AG09309 (cell line): ENCODE results near the gene VRK1.

Experiments used
- DNase-seq: peaks from one replicate; pipeline ENCODE4 v3.0.0-alpha.2; 2010; ENCODE audit warnings: low read depth
- H3K4me3 ChIP-seq: 2 replicates; pipeline ENCODE4 v1.5.1; 2011; ENCODE audit warnings: mild to moderate bottlenecking, low read depth, low read length, moderate library complexity; ENCODE audit not compliant: control insufficient read depth
- TF ChIP-seq, protein P1 (sequence below): IDR thresholded peaks from 2 replicates; pipeline ENCODE4 v1.5.1; 2011; ENCODE audit warnings: mild to moderate bottlenecking, low read depth, low read length, inconsistent platforms; ENCODE audit not compliant: insufficient read depth, control insufficient read depth; ENCODE audit errors: missing control alignments

Gene VRK1

DNA sequence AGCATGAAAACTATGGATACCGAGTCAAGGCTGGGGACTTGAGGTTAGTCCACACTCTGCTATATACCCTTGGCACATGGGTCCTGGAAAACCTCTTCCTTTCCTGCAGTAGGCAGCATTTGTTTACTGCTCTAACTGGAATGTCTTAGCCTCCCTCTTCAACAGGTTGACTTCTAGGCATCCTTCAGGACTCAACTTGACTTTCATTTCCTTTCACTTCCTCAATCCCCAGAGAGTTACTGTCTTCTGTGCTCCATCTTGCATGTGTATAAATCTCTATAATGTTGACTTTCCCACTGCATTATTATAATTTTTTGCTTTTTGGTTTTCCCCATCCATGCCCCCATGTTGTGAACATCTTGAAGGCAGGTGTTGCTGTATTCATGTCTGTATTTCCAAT is 107.9 kb downstream of the VRK1 start:
- TF ChIP-seq, protein P1, sequence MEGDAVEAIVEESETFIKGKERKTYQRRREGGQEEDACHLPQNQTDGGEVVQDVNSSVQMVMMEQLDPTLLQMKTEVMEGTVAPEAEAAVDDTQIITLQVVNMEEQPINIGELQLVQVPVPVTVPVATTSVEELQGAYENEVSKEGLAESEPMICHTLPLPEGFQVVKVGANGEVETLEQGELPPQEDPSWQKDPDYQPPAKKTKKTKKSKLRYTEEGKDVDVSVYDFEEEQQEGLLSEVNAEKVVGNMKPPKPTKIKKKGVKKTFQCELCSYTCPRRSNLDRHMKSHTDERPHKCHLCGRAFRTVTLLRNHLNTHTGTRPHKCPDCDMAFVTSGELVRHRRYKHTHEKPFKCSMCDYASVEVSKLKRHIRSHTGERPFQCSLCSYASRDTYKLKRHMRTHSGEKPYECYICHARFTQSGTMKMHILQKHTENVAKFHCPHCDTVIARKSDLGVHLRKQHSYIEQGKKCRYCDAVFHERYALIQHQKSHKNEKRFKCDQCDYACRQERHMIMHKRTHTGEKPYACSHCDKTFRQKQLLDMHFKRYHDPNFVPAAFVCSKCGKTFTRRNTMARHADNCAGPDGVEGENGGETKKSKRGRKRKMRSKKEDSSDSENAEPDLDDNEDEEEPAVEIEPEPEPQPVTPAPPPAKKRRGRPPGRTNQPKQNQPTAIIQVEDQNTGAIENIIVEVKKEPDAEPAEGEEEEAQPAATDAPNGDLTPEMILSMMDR, result no peak
- no peak overlapping the region for H3K4me3 ChIP-seq
- no peak for DNase-seq

DNA sequence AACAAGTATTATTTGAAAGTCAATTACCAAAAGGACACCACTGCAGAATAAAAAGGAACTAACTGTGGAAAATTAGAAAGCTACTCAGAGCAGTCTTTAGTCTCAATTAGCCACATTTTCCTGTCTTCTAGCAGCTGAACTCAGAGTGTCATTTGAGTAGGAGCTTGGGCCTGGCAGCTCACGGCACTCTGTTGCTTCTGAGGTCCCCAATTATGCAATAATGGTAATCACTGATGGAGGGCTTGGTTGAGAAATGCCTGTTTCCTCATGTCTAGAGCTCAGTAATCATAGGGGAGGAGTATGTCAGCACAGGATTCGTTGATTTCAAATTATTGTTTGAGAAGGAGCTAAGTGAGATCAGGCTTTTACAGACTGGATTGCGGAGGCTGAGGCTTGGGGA is 108.6 kb downstream of the VRK1 start:
- H3K4me3 ChIP-seq, result no peak overlapping the region
- TF ChIP-seq, protein P1, result no peak
- no peak for DNase-seq

- DNase-seq, result no peak
- TF ChIP-seq, protein P1, result no peak
- H3K4me3 ChIP-seq, result no peak overlapping the region
Observed at GRCh38 chr14:96906434-96906833, 109.3 kb downstream of the VRK1 start.

DNA sequence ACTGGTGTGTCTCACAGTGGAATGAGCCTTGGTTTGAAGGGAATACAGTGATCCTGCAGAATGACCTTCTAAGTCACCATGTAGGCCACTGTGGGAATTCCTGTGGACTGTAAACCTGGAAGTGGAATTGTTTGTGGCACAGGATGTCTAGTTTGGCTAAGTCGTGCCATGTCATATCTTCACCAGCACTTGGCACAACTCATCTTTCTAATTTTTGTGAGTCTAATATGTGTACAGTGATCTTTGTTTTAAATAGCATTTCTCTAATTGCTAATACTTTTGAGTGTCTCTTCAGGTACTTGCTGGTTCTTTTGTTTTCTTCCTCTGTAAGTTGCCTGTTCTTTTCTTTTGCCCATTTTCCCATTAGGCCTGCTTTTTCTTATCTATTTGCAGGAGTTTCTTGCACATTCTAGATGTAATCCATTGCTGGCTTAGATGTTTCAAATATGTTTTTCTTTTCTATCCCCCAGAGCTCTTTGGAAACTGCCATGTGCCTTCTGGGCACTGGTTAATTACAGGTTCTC is 112.7 kb downstream of the VRK1 start:
- no peak overlapping the region for H3K4me3 ChIP-seq
- DNase-seq, result no peak
- TF ChIP-seq, protein P1, result no peak

GRCh38 chr14:96911499-96912149 is 114.4 kb downstream of the VRK1 start:
- DNase-seq, result no peak
- H3K4me3 ChIP-seq, result no peak overlapping the region
- TF ChIP-seq, protein P1, result no peak

GRCh38 chr14:96914571-96915128 is 117.5 kb downstream of the VRK1 start:
- TF ChIP-seq, protein P1, result no peak
- no peak overlapping the region for H3K4me3 ChIP-seq
- no peak for DNase-seq
